HFFc6 (cell line): ENCODE measurements around the gene GPLD1. TPM values are rescaled to one million over a fixed set of nuclear protein-coding genes. Genes with fewer than 3 reads are reported as not detected.

ENCODE experiments used
- DNase-seq: peaks from one replicate; pipeline ENCODE4 v3.0.0-alpha.2; 2018
- H3K27ac Mint-ChIP-seq: 2 replicates; pipeline ENCODE4 v1.8.0; 2020; ENCODE audit warnings: mild to moderate bottlenecking, mixed read lengths
- H3K27me3 Mint-ChIP-seq: 2 replicates; pipeline ENCODE4 v1.8.0; 2021; ENCODE audit warnings: mild to moderate bottlenecking, moderate library complexity, mixed read lengths; ENCODE audit not compliant: insufficient read depth
- H3K36me3 Mint-ChIP-seq: 2 replicates; pipeline ENCODE4 v1.8.0; 2021; ENCODE audit warnings: low read depth, mixed read lengths
- H3K4me1 Mint-ChIP-seq: 2 replicates; pipeline ENCODE4 v1.8.0; 2020; ENCODE audit warnings: low read depth, mixed read lengths
- H3K4me3 Mint-ChIP-seq: 2 replicates; pipeline ENCODE4 v1.8.0; 2020; ENCODE audit warnings: mild to moderate bottlenecking, moderate library complexity, mixed read lengths
- H3K9me3 Mint-ChIP-seq: 2 replicates; pipeline ENCODE4 v1.8.0; 2020; ENCODE audit warnings: mild to moderate bottlenecking, mixed read lengths
- total RNA-seq, 6 experiments: library from RNA; stranded (reverse); fragmentation: NEBNext Ultra II Directional; extraction: Animal tissue kit (Norgen Biotek cat#: 25700); gene quantifications; 2 replicates in 1 of 6; 3 replicates in 5 of 6; pipeline ENCODE4 v1.2.3, GENCODE V29; 2021
- TF ChIP-seq, protein P1 (sequence below): fragments of 200-600 bp; sonication (generic); IDR thresholded peaks from 2 replicates; pipeline ENCODE4 v1.5.0; 2021; ENCODE audit warnings: antibody characterized with exemption, mild to moderate bottlenecking

GPLD1 gene
- total RNA-seq, 6 experiments from 2014 or later = 0.14 to 0.39 (median 0.22) TPM

- DNase-seq = no peak
- H3K4me1 Mint-ChIP-seq = no peaks in the 10 kb centered on the region
- peaks cover 12% of the 10 kb centered on the region; the same call in 1 of the 2 replicates for H3K36me3 Mint-ChIP-seq
- no peaks in the 10 kb centered on the region; the same call in none of the 2 replicates for H3K9me3 Mint-ChIP-seq
- H3K4me3 Mint-ChIP-seq = no peak overlapping the region
- peaks cover 8% of the 10 kb centered on the region for H3K27me3 Mint-ChIP-seq
- H3K27ac Mint-ChIP-seq = no peak overlapping the region
- TF ChIP-seq, protein P1, sequence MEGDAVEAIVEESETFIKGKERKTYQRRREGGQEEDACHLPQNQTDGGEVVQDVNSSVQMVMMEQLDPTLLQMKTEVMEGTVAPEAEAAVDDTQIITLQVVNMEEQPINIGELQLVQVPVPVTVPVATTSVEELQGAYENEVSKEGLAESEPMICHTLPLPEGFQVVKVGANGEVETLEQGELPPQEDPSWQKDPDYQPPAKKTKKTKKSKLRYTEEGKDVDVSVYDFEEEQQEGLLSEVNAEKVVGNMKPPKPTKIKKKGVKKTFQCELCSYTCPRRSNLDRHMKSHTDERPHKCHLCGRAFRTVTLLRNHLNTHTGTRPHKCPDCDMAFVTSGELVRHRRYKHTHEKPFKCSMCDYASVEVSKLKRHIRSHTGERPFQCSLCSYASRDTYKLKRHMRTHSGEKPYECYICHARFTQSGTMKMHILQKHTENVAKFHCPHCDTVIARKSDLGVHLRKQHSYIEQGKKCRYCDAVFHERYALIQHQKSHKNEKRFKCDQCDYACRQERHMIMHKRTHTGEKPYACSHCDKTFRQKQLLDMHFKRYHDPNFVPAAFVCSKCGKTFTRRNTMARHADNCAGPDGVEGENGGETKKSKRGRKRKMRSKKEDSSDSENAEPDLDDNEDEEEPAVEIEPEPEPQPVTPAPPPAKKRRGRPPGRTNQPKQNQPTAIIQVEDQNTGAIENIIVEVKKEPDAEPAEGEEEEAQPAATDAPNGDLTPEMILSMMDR = no peak
Observed at GRCh38 chr6:24497254-24497970, 8.0 kb upstream of the GPLD1 start.

DNA sequence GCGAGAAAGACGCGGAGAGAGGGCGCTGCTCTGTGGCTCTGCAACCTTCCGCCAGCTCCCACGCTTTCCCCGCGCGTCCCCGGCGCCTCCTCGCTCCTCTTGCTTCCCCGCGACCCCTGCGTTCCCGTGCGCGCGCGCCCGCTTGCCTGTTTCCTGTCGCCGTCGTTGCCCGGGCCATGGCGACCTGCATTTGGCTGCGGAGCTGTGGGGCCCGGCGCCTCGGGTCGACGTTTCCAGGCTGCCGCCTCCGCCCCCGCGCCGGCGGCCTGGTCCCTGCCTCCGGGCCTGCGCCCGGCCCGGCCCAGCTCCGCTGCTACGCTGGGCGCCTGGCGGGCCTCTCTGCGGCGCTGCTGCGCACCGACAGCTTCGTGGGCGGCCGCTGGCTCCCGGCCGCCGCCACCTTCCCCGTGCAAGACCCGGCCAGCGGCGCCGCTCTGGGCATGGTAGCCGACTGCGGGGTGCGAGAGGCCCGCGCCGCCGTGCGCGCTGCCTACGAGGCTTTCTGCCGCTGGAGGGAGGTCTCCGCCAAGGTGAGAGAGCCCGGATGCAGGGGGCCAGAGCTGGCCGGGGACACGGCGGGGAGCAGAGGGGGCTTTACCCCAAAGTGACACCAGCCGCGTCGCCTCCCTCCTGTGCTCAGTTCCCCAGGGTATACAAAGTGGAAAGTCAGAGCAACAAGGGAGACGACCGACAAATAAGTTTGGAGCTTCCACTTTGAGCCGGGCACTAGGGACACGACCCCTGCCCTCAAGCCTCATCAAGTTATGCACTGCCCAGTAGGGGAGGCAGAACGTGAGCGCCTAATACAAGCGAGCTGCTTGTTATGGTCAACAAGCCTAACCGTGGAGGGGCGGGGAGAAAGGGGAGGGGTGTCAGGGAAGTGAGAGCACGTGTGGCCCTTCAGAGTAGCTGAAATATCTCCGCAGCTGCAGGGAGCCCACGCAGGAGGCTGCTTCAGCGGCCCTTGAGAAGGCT, 5.7 kb upstream of the GPLD1 start, which contains the start of gene ALDH5A1:
Gene ALDH5A1 (plus strand): TSS at position 149 of the 975 bp plus-strand sequence. CDS start 28 bp downstream, at position 177.
- Mint-ChIP-seq H3K4me3 (peak within 1 kb of the TSS; percentile 57), H3K36me3 (peaks cover 12% of the 10 kb centered on the region; the same call in 1 of the 2 replicates), H3K27ac (no peak within 1 kb of the TSS), H3K9me3 (no peaks in the 10 kb centered on the region; the same call in none of the 2 replicates), H3K4me1 (no peaks in the 10 kb centered on the region), H3K27me3 (peaks cover 10% of the 10 kb centered on the region)
- DNase-seq = no peak
- TF ChIP-seq, protein P1 = no peak; the same call in 1 of the 2 replicates

GRCh38 chr6:24493945-24494820, 4.8 kb upstream of the GPLD1 start:
- Mint-ChIP-seq H3K4me1 (no peaks in the 10 kb centered on the region), H3K27ac (no peak overlapping the region), H3K4me3 (peak overlapping the region; percentile 57), H3K36me3 (peaks cover 12% of the 10 kb centered on the region; the same call in 1 of the 2 replicates), H3K9me3 (no peaks in the 10 kb centered on the region; the same call in none of the 2 replicates), H3K27me3 (peaks cover 11% of the 10 kb centered on the region)
- TF ChIP-seq, protein P1 = no peak
- no peak for DNase-seq

- H3K27me3 Mint-ChIP-seq = peaks cover 12% of the 10 kb centered on the region
- no peak overlapping the region for H3K27ac Mint-ChIP-seq
- H3K9me3 Mint-ChIP-seq = no peaks in the 10 kb centered on the region; the same call in none of the 2 replicates
- DNase-seq = peak; percentile 5
- TF ChIP-seq, protein P1 = peak; percentile 34; the same call in 1 of the 2 replicates
- H3K36me3 Mint-ChIP-seq = peaks cover 10% of the 10 kb centered on the region; the same call in 1 of the 2 replicates
- H3K4me3 Mint-ChIP-seq = no peak overlapping the region
- no peaks in the 10 kb centered on the region for H3K4me1 Mint-ChIP-seq
Observed at GRCh38 chr6:24492475-24492874, 3.1 kb upstream of the GPLD1 start.

- Mint-ChIP-seq H3K9me3 (no peaks in the 10 kb centered on the region), H3K4me1 (no peaks in the 10 kb centered on the region), H3K4me3 (no peak overlapping the region), H3K27me3 (peaks cover 11% of the 10 kb centered on the region), H3K36me3 (no peaks in the 10 kb centered on the region), H3K27ac (no peak overlapping the region)
- no peak for DNase-seq
- TF ChIP-seq, protein P1 = no peak
Observed at GRCh38 chr6:24490948-24491347, 1.6 kb upstream of the GPLD1 start.
